Transverse colon (tissue), 4 donors: ENCODE data around the gene AEBP2. TPM values are rescaled to one million over a fixed set of nuclear protein-coding genes. Genes with fewer than 3 reads are reported as not detected.

Experiments used
- DNase-seq: peaks from one replicate; pipeline ENCODE4 v3.0.0-alpha.2; 2019
- H3K27ac ChIP-seq, 4 donors: fragments of 200-600 bp; sonication (generic); 2 replicates each; pipeline ENCODE4 v1.5.1; 2016 to 2018; ENCODE audit warnings: inconsistent platforms in 4 of 4
- H3K27me3 ChIP-seq: fragments of 200-600 bp; sonication (generic); 2 replicates; pipeline ENCODE4 v1.5.1; 2017; ENCODE audit warnings: inconsistent platforms
- H3K36me3 ChIP-seq, 4 donors: fragments of 200-600 bp; sonication (generic); 2 replicates each; pipeline ENCODE4 v1.5.1; 2017 to 2019; ENCODE audit warnings: inconsistent platforms in 4 of 4
- H3K4me1 ChIP-seq, 4 donors: fragments of 200-600 bp; sonication (generic); 2 replicates each; pipeline ENCODE4 v1.5.1; 2017 to 2020; ENCODE audit warnings: inconsistent platforms in 4 of 4
- H3K4me3 ChIP-seq, 4 donors: fragments of 200-600 bp; sonication (generic); 1 replicate in 1 of 4; 2 replicates in 3 of 4; pipeline versions ENCODE4 v1.5.1 to v1.6.1; 2017 to 2019; ENCODE audit warnings: inconsistent platforms in 4 of 4
- H3K9me3 ChIP-seq, 2 donors: fragments of 200-600 bp; sonication (generic); 2 replicates each; pipeline ENCODE4 v1.5.1; 2017 to 2019; ENCODE audit warnings: inconsistent platforms in 2 of 2
- CTCF ChIP-seq, 5 experiments: fragments of 200-600 bp in 3 of 5; fragments of 450-650 bp in 2 of 5; sonication (generic) in 3 of 5; IDR thresholded peaks; 1 replicate in 2 of 5; 2 replicates in 3 of 5; pipeline ENCODE4 v1.5.1; 2016 to 2017; ENCODE audit warnings: antibody characterized with exemption in 5 of 5, inconsistent platforms in 3 of 5, mild to moderate bottlenecking in 2 of 5, moderate library complexity in 1 of 5
- EP300 ChIP-seq: sonication (generic); formaldehyde crosslinking; IDR thresholded peaks from one replicate; pipeline ENCODE4 v1.6.1; 2017; ENCODE audit warnings: antibody characterized with exemption, low read depth
- POLR2A ChIP-seq: fragments of 450-650 bp; IDR thresholded peaks from one replicate; pipeline ENCODE4 v1.6.1; 2016; ENCODE audit warnings: antibody characterized with exemption, mild to moderate bottlenecking, moderate library complexity
- POLR2AphosphoS5 ChIP-seq, 3 donors: sonication (generic); formaldehyde crosslinking; IDR thresholded peaks; one replicate each; pipeline ENCODE4 v1.6.1; 2016; ENCODE audit warnings: antibody characterized with exemption in 3 of 3
- in situ Hi-C, 4 donors: fragments of 200-750 bp; cut with MboI; loops; one replicate each; pipeline versions ENCODE4 v1.15.0 to v1.15.1; 2017; ENCODE audit warnings: low sequenced_read_pairs in 3 of 4, low pct_ligation_motif_present in 1 of 4, low pct_unique_long_range_greater_than_20kb in 1 of 4
- intact Hi-C: fragments of 100-400 bp; cut with DNase I; formaldehyde crosslinking; loops from one replicate; pipeline ENCODE4 v1.15.1; 2023; ENCODE audit warnings: low total_unique reads
- small RNA-seq, 4 donors: library from RNA; depleted of rRNA; stranded (forward); fragments of <200 nt; gene quantifications; one replicate each; pipeline ENCODE3, GENCODE V24; 2016
- total RNA-seq, 4 donors: library from RNA; depleted of rRNA; stranded (reverse); fragments of >200 nt; gene quantifications; one replicate each; pipeline ENCODE4 v1.1.0, GENCODE V29; 2016

Gene AEBP2
- total RNA-seq, 4 donors from 2014 or later, result 12.5 to 37.3 (median 32.2) TPM

- Histone ChIP-seq H3K9me3 (no peaks in the 10 kb centered on the region), H3K27me3 (no peaks in the 10 kb centered on the region), H3K4me3 (no peak overlapping the region), H3K4me1 (no peaks in the 10 kb centered on the region), H3K27ac (no peak overlapping the region), H3K36me3 (no peaks in the 10 kb centered on the region)
- DNase-seq, result no peak
- TF ChIP-seq CTCF (IDR thresholded peaks at IDR 0.05), result no peak
- no peak for TF ChIP-seq POLR2AphosphoS5 (IDR thresholded peaks at IDR 0.05)
- TF ChIP-seq EP300, result no peak
- TF ChIP-seq POLR2A, result no peak
- intact Hi-C loops, result no loop called here
- in situ Hi-C loops, result no loop called here
These were observed 122.2 kb downstream of the AEBP2 start for GRCh38 chr12:19561411-19561961.

Small RNAs within 50 kb of the gene (small RNA-seq; reads per million reads assigned to genes)
- 0 reads per million in 4 donors for gene AC091805.2
- gene RNU6-254P, result 0 reads per million in 4 donors
